GM10847 (cell line): Measurements from ENCODE around the gene DDX3Y.

Experiments used
- POLR2A ChIP-seq: IDR thresholded peaks from 2 replicates; pipeline ENCODE4 v1.6.1; 2011; ENCODE audit not compliant: insufficient read length; ENCODE audit errors: extremely low read depth

The DDX3Y gene

GRCh38 chrY:12904618-12905516, at the start of gene DDX3Y:
TSS of gene DDX3Y (plus strand) at chrY:12904868. CDS start at chrY:12904937, 69 bp downstream.
- no peak for TF ChIP-seq POLR2A

- no peak for TF ChIP-seq POLR2A
These were observed 48.8 kb upstream of the DDX3Y start for GRCh38 chrY:12855791-12856275.

- TF ChIP-seq POLR2A = no peak
These were observed 36.7 kb upstream of the DDX3Y start for GRCh38 chrY:12867960-12868359.

- TF ChIP-seq POLR2A = no peak
These were observed 7.7 kb upstream of the DDX3Y start for GRCh38 chrY:12896973-12897372.

GRCh38 chrY:12898604-12899003, 6.1 kb upstream of the DDX3Y start:
- TF ChIP-seq POLR2A = no peak

- TF ChIP-seq POLR2A = no peak
These were observed 827 bp downstream of the DDX3Y start for GRCh38 chrY:12905517-12905872.

- TF ChIP-seq POLR2A = no peak
These were observed 1.2 kb downstream of the DDX3Y start for GRCh38 chrY:12905895-12906294.

- no peak for TF ChIP-seq POLR2A
These were observed 8.9 kb downstream of the DDX3Y start for GRCh38 chrY:12913541-12913940.

GRCh38 chrY:12928043-12928442, 23.4 kb downstream of the DDX3Y start:
- no peak for TF ChIP-seq POLR2A

GRCh38 chrY:12941725-12942687, 37.3 kb downstream of the DDX3Y start:
- no peak for TF ChIP-seq POLR2A
